GM23338 (cell line): ENCODE data around the gene MARCKS. TPM values are rescaled to one million over a fixed set of nuclear protein-coding genes. Genes with fewer than 3 reads are reported as not detected.

Experiments
- ATAC-seq: fragments of 200-7000 bp; cut with Tn5 transposase; 3 replicates; pipeline ENCODE4 v1.9.1; 2020
- DNase-seq: peaks from one replicate; pipeline ENCODE4 v3.0.0-alpha.2; 2015; ENCODE audit warnings: low spot score
- H2AFZ ChIP-seq: fragments of 200-600 bp; sonication (generic); 2 replicates; pipeline ENCODE4 v1.8.0; 2016; ENCODE audit warnings: antibody characterized with exemption, mild to moderate bottlenecking, moderate library complexity
- H3F3A ChIP-seq: fragments of 200-600 bp; sonication (generic); replicated peaks from 2 replicates; pipeline ENCODE4 v1.8.0; 2017; ENCODE audit warnings: antibody characterized with exemption, mixed run types, low read depth
- H3K27ac ChIP-seq: fragments of 200-600 bp; sonication (generic); 2 replicates; pipeline ENCODE4 v1.6.1; 2016; ENCODE audit warnings: low read depth
- H3K27me3 ChIP-seq: fragments of 200-600 bp; sonication (generic); 2 replicates; pipeline ENCODE4 v1.8.0; 2016; ENCODE audit warnings: mild to moderate bottlenecking, mixed run types, moderate library complexity; ENCODE audit not compliant: insufficient read depth
- H3K36me3 ChIP-seq: fragments of 200-600 bp; sonication (generic); 2 replicates; pipeline ENCODE4 v1.8.0; 2016; ENCODE audit warnings: mild to moderate bottlenecking; ENCODE audit not compliant: insufficient read depth
- H3K4me1 ChIP-seq: fragments of 200-600 bp; sonication (generic); 2 replicates; pipeline ENCODE4 v1.8.0; 2016; ENCODE audit warnings: mild to moderate bottlenecking, moderate library complexity; ENCODE audit not compliant: insufficient read depth
- H3K4me2 ChIP-seq: fragments of 200-600 bp; sonication (generic); 2 replicates; pipeline ENCODE4 v1.7.1; 2017; ENCODE audit warnings: mixed run types
- H3K4me3 ChIP-seq: fragments of 200-600 bp; sonication (generic); 2 replicates; pipeline ENCODE4 v1.6.1; 2016; ENCODE audit warnings: mixed run types
- H3K79me2 ChIP-seq: fragments of 200-600 bp; sonication (generic); replicated peaks from 2 replicates; pipeline ENCODE4 v1.8.0; 2017; ENCODE audit warnings: mild to moderate bottlenecking; ENCODE audit not compliant: insufficient read depth
- H3K9me2 ChIP-seq: fragments of 200-600 bp; sonication (generic); 2 replicates; pipeline ENCODE4 v1.8.0; 2017; ENCODE audit not compliant: insufficient read depth
- H4K20me1 ChIP-seq: fragments of 200-600 bp; sonication (generic); replicated peaks from 2 replicates; pipeline ENCODE4 v1.8.0; 2017; ENCODE audit warnings: mild to moderate bottlenecking; ENCODE audit not compliant: insufficient read depth
- H3K27ac Mint-ChIP-seq: 2 replicates; pipeline ENCODE4 v1.8.0; 2020; ENCODE audit warnings: inconsistent platforms, mild to moderate bottlenecking, moderate library complexity, mixed read lengths
- H3K27me3 Mint-ChIP-seq: 3 replicates; pipeline ENCODE4 v1.8.0; 2022; ENCODE audit warnings: low read depth, mild to moderate bottlenecking, moderate library complexity, mixed read lengths, inconsistent platforms; ENCODE audit not compliant: insufficient read depth, poor library complexity
- H3K36me3 Mint-ChIP-seq: 3 replicates; pipeline ENCODE4 v1.8.0; 2021; ENCODE audit warnings: low read depth, mild to moderate bottlenecking, inconsistent platforms, moderate library complexity, mixed read lengths
- H3K4me1 Mint-ChIP-seq: 3 replicates; pipeline ENCODE4 v1.8.0; 2020; ENCODE audit warnings: mild to moderate bottlenecking, inconsistent platforms, mixed read lengths
- H3K4me3 Mint-ChIP-seq: 3 replicates; pipeline ENCODE4 v1.8.0; 2021; ENCODE audit warnings: moderate library complexity, mild to moderate bottlenecking, inconsistent platforms, mixed read lengths
- H3K9me3 Mint-ChIP-seq: 3 replicates; pipeline ENCODE4 v1.8.0; 2020; ENCODE audit warnings: moderate library complexity, mild to moderate bottlenecking, inconsistent platforms, mixed read lengths
- CTCF ChIP-seq, 2 experiments: fragments of 200-600 bp in 1 of 2; sonication (generic) in 1 of 2; conservative IDR thresholded peaks; 2 replicates each; pipeline versions ENCODE4 v1.5.1 to v1.6.1; 2016 to 2017; ENCODE audit warnings: antibody characterized with exemption in 2 of 2, low read depth in 2 of 2, mild to moderate bottlenecking in 2 of 2, moderate library complexity in 1 of 2
- EZH2 ChIP-seq: fragments of 200-600 bp; sonication (generic); IDR thresholded peaks from one replicate; pipeline ENCODE4 v1.8.0; 2017; ENCODE audit warnings: antibody characterized with exemption, mild to moderate bottlenecking, low read depth; ENCODE audit not compliant: unreplicated experiment
- EZH2phosphoT487 ChIP-seq: fragments of 200-600 bp; sonication (generic); IDR thresholded peaks from one replicate; pipeline ENCODE4 v1.8.1; 2018; ENCODE audit warnings: antibody characterized with exemption; ENCODE audit not compliant: unreplicated experiment
- REST ChIP-seq: IDR thresholded peaks from one replicate; pipeline ENCODE4 v1.6.1; 2018; ENCODE audit warnings: antibody characterized with exemption; ENCODE audit not compliant: unreplicated experiment
- STAT1 ChIP-seq: IDR thresholded peaks from one replicate; pipeline ENCODE4 v1.6.1; 2016; ENCODE audit warnings: antibody characterized with exemption; ENCODE audit not compliant: unreplicated experiment
- polyA plus RNA-seq: library from polyadenylated mRNA; unstranded; fragments of >200 nt; fragmentation: Nextera tagmentation; extraction: Ambion mirVana; gene quantifications from 2 replicates; pipeline ENCODE4 v1.2.1, GENCODE V29; 2016
- total RNA-seq: library from RNA; depleted of rRNA; stranded (reverse); fragments of >200 nt; shearing (Covaris generic); gene quantifications from 2 replicates; pipeline ENCODE4 v1.2.3, GENCODE V29; 2014

MARCKS gene
- total and polyA plus RNA-seq, 2 experiments from 2014 or later, result 71.5 to 85.9 TPM

- peaks cover 3% of the 10 kb centered on the region; the same call in 2 of the 3 replicates for H3K4me1 Mint-ChIP-seq
These were observed 44.3 kb downstream of the MARCKS start for GRCh38 chr6:113901482-113901881.

More at GRCh38 chr6:113901482-113901881, 44.3 kb downstream of the MARCKS start:
- no peaks in the 10 kb centered on the region for H3K36me3 Mint-ChIP-seq
- ATAC-seq, result no peak
- Histone ChIP-seq H3K27me3 (no peaks in the 10 kb centered on the region), H3K36me3 (no peaks in the 10 kb centered on the region), H3K79me2 (no peaks in the 10 kb centered on the region), H4K20me1 (no peaks in the 10 kb centered on the region), H3F3A (no peaks in the 10 kb centered on the region), H3K27ac (no peak overlapping the region), H3K4me1 (no peaks in the 10 kb centered on the region), H2AFZ (no peak overlapping the region), H3K4me3 (no peak overlapping the region), H3K9me2 (peaks cover 8% of the 10 kb centered on the region), H3K4me2 (no peak overlapping the region)
- DNase-seq, result no peak
- peaks cover 7% of the 10 kb centered on the region; the same call in 2 of the 3 replicates for H3K9me3 Mint-ChIP-seq
- TF ChIP-seq CTCF (conservative IDR thresholded peaks at IDR 0.05; ENCODE audit: low read depth in 2 of 2) (no peak), REST (no peak), EZH2 (no peak), EZH2phosphoT487 (no peak), STAT1 (no peak)
- H3K27me3 Mint-ChIP-seq, result peaks cover 3% of the 10 kb centered on the region
- H3K27ac Mint-ChIP-seq, result no peak overlapping the region
- H3K4me3 Mint-ChIP-seq, result no peak overlapping the region
